GM23338 (cell line): ENCODE measurements around the gene CBARP.
A peak's percentile ranks its signal among the peaks of the same experiment; 100 is the strongest.

ENCODE experiments used
- CREB1 ChIP-seq: fragments of 250-450 bp; sonication (Bioruptor Pico); IDR thresholded peaks from 2 replicates; pipeline ENCODE4 v1.5.0; 2020; ENCODE audit warnings: low read depth, mild to moderate bottlenecking, moderate library complexity
- EZH2 ChIP-seq: fragments of 200-600 bp; sonication (generic); IDR thresholded peaks from one replicate; pipeline ENCODE4 v1.8.0; 2017; ENCODE audit warnings: antibody characterized with exemption, mild to moderate bottlenecking, low read depth; ENCODE audit not compliant: unreplicated experiment
- EZH2phosphoT487 ChIP-seq: fragments of 200-600 bp; sonication (generic); IDR thresholded peaks from one replicate; pipeline ENCODE4 v1.8.1; 2018; ENCODE audit warnings: antibody characterized with exemption; ENCODE audit not compliant: unreplicated experiment
- JUNB ChIP-seq: IDR thresholded peaks from one replicate; pipeline ENCODE4 v1.6.1; 2016; ENCODE audit warnings: antibody characterized with exemption; ENCODE audit not compliant: unreplicated experiment
- NANOG ChIP-seq: IDR thresholded peaks from 2 replicates; pipeline ENCODE4 v1.6.1; 2016; ENCODE audit warnings: antibody characterized with exemption, borderline replicate concordance
- POLR2AphosphoS5 ChIP-seq: IDR thresholded peaks from 2 replicates; pipeline ENCODE4 v1.6.1; 2016; ENCODE audit warnings: antibody characterized with exemption, low read depth
- STAT1 ChIP-seq: IDR thresholded peaks from one replicate; pipeline ENCODE4 v1.6.1; 2016; ENCODE audit warnings: antibody characterized with exemption; ENCODE audit not compliant: unreplicated experiment
- ZNF114 ChIP-seq: fragments of 250-450 bp; sonication (Bioruptor Pico); IDR thresholded peaks from 2 replicates; pipeline ENCODE4 v1.5.0; 2020; ENCODE audit warnings: mild to moderate bottlenecking, moderate library complexity
- ZNF331 ChIP-seq: fragments of 250-450 bp; sonication (Bioruptor Pico); IDR thresholded peaks from 2 replicates; pipeline ENCODE4 v1.5.0; 2020; ENCODE audit warnings: low read depth, mild to moderate bottlenecking, moderate library complexity
- TF ChIP-seq, protein P1 (sequence below), 2 experiments: fragments of 200-600 bp in 1 of 2; sonication (generic) in 1 of 2; conservative IDR thresholded peaks; 2 replicates each; pipeline versions ENCODE4 v1.5.1 to v1.6.1; 2016 to 2017; ENCODE audit warnings: antibody characterized with exemption in 2 of 2, low read depth in 2 of 2, mild to moderate bottlenecking in 2 of 2, moderate library complexity in 1 of 2
- TF ChIP-seq, protein P2 (sequence below): IDR thresholded peaks from one replicate; pipeline ENCODE4 v1.6.1; 2018; ENCODE audit warnings: antibody characterized with exemption; ENCODE audit not compliant: unreplicated experiment
- TF ChIP-seq, protein P3 (sequence below): IDR thresholded peaks from 2 replicates; pipeline ENCODE4 v1.6.1; 2016; ENCODE audit warnings: antibody characterized with exemption
- TF ChIP-seq, protein P4 (sequence below): fragments of 250-450 bp; sonication (Bioruptor Pico); IDR thresholded peaks from 2 replicates; pipeline ENCODE4 v1.5.0; 2020; ENCODE audit warnings: mild to moderate bottlenecking, moderate library complexity

DNA sequence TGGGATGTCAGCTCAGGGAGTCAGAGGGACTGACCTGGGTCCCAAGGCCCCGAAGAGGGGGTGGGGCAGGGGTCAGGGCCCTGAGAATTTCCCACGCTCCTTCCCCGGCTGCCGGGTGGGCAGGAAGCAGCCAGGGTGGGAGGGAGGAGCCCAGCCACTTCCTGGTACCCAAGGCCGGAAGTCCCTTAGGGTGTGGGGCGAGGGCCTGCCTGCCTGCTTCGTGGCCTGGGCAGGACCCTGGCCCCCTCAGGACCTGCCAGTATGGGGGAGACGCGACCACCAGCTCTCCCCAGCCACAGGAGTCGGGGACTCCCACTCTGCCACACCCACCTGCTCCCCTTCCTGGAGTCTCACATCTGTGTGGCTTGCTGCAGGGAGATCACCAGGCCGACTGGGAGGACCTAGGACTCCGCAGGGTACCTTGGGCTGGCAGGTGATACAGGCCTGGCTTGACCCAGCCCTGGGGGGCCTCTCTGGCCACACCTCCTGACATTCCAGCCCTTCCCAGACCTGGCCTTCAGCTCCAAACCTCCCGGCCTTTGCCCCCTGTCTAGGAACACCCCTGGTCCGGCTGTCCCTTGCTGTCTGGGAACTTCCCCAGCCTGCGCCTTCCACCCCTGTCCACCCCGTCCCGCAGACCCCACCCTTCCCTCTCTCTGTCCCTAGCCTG, 21.5 kb upstream of the CBARP start:
- TF ChIP-seq, protein P1, sequence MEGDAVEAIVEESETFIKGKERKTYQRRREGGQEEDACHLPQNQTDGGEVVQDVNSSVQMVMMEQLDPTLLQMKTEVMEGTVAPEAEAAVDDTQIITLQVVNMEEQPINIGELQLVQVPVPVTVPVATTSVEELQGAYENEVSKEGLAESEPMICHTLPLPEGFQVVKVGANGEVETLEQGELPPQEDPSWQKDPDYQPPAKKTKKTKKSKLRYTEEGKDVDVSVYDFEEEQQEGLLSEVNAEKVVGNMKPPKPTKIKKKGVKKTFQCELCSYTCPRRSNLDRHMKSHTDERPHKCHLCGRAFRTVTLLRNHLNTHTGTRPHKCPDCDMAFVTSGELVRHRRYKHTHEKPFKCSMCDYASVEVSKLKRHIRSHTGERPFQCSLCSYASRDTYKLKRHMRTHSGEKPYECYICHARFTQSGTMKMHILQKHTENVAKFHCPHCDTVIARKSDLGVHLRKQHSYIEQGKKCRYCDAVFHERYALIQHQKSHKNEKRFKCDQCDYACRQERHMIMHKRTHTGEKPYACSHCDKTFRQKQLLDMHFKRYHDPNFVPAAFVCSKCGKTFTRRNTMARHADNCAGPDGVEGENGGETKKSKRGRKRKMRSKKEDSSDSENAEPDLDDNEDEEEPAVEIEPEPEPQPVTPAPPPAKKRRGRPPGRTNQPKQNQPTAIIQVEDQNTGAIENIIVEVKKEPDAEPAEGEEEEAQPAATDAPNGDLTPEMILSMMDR (conservative IDR thresholded peaks at IDR 0.05; ENCODE audit: low read depth in 2 of 2) = no peak
- TF ChIP-seq EZH2phosphoT487 (no peak), EZH2 (no peak), POLR2AphosphoS5 (peak; percentile 74), CREB1 (CRISPR knock-in tag) (no peak), ZNF114 (CRISPR knock-in tag) (no peak), JUNB (no peak), NANOG (no peak), STAT1 (no peak), ZNF331 (CRISPR knock-in tag) (no peak)
- TF ChIP-seq, protein P2, sequence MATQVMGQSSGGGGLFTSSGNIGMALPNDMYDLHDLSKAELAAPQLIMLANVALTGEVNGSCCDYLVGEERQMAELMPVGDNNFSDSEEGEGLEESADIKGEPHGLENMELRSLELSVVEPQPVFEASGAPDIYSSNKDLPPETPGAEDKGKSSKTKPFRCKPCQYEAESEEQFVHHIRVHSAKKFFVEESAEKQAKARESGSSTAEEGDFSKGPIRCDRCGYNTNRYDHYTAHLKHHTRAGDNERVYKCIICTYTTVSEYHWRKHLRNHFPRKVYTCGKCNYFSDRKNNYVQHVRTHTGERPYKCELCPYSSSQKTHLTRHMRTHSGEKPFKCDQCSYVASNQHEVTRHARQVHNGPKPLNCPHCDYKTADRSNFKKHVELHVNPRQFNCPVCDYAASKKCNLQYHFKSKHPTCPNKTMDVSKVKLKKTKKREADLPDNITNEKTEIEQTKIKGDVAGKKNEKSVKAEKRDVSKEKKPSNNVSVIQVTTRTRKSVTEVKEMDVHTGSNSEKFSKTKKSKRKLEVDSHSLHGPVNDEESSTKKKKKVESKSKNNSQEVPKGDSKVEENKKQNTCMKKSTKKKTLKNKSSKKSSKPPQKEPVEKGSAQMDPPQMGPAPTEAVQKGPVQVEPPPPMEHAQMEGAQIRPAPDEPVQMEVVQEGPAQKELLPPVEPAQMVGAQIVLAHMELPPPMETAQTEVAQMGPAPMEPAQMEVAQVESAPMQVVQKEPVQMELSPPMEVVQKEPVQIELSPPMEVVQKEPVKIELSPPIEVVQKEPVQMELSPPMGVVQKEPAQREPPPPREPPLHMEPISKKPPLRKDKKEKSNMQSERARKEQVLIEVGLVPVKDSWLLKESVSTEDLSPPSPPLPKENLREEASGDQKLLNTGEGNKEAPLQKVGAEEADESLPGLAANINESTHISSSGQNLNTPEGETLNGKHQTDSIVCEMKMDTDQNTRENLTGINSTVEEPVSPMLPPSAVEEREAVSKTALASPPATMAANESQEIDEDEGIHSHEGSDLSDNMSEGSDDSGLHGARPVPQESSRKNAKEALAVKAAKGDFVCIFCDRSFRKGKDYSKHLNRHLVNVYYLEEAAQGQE = no peak
- TF ChIP-seq, protein P3, sequence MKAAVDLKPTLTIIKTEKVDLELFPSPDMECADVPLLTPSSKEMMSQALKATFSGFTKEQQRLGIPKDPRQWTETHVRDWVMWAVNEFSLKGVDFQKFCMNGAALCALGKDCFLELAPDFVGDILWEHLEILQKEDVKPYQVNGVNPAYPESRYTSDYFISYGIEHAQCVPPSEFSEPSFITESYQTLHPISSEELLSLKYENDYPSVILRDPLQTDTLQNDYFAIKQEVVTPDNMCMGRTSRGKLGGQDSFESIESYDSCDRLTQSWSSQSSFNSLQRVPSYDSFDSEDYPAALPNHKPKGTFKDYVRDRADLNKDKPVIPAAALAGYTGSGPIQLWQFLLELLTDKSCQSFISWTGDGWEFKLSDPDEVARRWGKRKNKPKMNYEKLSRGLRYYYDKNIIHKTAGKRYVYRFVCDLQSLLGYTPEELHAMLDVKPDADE = no peak
- TF ChIP-seq, protein P4, sequence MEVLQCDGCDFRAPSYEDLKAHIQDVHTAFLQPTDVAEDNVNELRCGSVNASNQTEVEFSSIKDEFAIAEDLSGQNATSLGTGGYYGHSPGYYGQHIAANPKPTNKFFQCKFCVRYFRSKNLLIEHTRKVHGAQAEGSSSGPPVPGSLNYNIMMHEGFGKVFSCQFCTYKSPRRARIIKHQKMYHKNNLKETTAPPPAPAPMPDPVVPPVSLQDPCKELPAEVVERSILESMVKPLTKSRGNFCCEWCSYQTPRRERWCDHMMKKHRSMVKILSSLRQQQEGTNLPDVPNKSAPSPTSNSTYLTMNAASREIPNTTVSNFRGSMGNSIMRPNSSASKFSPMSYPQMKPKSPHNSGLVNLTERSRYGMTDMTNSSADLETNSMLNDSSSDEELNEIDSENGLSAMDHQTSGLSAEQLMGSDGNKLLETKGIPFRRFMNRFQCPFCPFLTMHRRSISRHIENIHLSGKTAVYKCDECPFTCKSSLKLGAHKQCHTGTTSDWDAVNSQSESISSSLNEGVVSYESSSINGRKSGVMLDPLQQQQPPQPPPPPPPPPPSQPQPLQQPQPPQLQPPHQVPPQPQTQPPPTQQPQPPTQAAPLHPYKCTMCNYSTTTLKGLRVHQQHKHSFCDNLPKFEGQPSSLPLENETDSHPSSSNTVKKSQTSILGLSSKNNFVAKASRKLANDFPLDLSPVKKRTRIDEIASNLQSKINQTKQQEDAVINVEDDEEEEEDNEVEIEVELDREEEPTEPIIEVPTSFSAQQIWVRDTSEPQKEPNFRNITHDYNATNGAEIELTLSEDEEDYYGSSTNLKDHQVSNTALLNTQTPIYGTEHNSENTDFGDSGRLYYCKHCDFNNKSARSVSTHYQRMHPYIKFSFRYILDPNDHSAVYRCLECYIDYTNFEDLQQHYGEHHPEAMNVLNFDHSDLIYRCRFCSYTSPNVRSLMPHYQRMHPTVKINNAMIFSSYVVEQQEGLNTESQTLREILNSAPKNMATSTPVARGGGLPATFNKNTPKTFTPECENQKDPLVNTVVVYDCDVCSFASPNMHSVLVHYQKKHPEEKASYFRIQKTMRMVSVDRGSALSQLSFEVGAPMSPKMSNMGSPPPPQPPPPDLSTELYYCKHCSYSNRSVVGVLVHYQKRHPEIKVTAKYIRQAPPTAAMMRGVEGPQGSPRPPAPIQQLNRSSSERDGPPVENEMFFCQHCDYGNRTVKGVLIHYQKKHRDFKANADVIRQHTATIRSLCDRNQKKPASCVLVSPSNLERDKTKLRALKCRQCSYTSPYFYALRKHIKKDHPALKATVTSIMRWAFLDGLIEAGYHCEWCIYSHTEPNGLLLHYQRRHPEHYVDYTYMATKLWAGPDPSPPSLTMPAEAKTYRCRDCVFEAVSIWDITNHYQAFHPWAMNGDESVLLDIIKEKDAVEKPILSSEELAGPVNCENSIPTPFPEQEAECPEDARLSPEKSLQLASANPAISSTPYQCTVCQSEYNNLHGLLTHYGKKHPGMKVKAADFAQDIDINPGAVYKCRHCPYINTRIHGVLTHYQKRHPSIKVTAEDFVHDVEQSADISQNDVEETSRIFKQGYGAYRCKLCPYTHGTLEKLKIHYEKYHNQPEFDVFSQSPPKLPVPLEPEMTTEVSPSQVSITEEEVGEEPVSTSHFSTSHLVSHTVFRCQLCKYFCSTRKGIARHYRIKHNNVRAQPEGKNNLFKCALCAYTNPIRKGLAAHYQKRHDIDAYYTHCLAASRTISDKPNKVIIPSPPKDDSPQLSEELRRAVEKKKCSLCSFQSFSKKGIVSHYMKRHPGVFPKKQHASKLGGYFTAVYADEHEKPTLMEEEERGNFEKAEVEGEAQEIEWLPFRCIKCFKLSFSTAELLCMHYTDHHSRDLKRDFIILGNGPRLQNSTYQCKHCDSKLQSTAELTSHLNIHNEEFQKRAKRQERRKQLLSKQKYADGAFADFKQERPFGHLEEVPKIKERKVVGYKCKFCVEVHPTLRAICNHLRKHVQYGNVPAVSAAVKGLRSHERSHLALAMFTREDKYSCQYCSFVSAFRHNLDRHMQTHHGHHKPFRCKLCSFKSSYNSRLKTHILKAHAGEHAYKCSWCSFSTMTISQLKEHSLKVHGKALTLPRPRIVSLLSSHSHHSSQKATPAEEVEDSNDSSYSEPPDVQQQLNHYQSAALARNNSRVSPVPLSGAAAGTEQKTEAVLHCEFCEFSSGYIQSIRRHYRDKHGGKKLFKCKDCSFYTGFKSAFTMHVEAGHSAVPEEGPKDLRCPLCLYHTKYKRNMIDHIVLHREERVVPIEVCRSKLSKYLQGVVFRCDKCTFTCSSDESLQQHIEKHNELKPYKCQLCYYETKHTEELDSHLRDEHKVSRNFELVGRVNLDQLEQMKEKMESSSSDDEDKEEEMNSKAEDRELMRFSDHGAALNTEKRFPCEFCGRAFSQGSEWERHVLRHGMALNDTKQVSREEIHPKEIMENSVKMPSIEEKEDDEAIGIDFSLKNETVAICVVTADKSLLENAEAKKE (CRISPR knock-in tag) = no peak
